Activated CD4-positive, alpha-beta T cell treated with anti-CD3 and anti-CD28 coated beads, Interleukin-2, Interleukin-6, amounts not matched to agents 100 ng/mL and 50 ng/mL, durations not matched to agents 16 hours and 8 hours (primary cell): ENCODE data around the gene PCCB.
A peak's percentile ranks its signal among the peaks of the same experiment; 100 is the strongest.
"Not testable (repeated sequence)": the region's sequence is repeated elsewhere in the genome, so short reads cannot be mapped to it uniquely, and the experiment has no call there.

Experiments
- DNase-seq: peaks from one replicate; pipeline ENCODE4 v3.0.0-alpha.2; 2020

PCCB gene

GRCh38 chr3:136330900-136331299, 80.8 kb downstream of the PCCB start:
- DNase-seq: no peak

- no peak for DNase-seq
These were observed 82.2 kb downstream of the PCCB start for GRCh38 chr3:136332302-136332701.

DNA sequence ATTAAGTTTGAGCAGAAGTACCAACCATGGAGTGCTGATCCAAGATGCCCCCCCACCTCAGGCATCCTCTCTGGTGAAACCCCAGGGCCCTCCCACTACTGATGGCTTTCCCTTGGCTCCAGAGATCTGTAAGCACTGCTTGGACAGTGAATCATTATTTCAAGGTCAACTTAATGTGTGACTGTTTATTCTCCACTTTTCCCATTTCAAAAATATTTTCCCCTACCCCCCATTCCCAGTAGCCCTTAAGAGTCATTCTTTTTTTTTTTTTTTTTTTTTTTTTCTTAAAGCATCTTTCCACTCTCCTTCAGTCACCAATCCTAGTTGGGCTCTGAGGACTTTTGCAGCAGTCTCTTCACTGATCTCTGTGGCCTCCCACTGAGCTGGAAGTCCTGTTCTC, 82.6 kb downstream of the PCCB start:
- no peak for DNase-seq

DNA sequence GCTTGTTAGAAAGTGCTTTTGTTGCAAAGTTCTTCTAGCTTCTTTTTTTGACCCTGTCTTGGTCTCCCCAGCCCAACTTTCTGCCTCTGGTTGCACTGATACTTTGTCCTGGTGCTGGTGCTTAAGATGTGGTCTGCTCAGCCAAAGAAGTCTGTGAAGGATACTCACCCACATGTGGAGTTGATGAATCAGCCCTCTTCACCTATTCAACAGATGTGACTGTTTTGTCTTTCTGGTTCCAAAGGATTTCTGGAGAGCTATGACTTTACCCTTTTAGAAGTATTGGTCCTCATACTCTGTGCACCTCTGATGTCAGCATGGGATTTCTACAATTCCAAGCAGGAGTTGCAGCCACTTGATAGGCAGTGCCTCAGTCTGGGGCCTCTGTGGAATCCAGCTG, 84.1 kb downstream of the PCCB start:
- no peak for DNase-seq

DNA sequence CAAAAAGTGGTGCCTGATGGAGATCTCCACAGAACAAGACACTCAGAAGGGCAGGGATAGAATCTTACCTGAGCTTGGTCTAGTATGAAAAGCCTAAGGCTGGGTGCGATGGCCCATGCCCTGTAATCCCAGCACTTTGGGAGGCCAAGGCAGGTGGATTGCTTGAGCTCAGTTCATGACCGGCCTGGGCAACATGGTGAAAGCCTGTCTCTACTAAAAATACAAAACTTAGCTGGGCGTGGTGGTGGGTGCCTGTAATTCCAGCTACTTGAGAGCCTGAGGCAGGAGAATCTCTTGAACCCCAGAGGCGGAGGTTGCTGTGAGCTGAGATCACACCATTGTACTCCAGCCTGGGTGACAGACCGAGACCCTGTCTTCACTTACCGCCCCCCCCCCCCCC, 84.6 kb downstream of the PCCB start:
- not testable (repeated sequence) for DNase-seq

- no peak for DNase-seq
These were observed 86.4 kb downstream of the PCCB start for GRCh38 chr3:136336329-136337100.

- DNase-seq: no peak
These were observed 93.3 kb downstream of the PCCB start for GRCh38 chr3:136343446-136343845.

DNA sequence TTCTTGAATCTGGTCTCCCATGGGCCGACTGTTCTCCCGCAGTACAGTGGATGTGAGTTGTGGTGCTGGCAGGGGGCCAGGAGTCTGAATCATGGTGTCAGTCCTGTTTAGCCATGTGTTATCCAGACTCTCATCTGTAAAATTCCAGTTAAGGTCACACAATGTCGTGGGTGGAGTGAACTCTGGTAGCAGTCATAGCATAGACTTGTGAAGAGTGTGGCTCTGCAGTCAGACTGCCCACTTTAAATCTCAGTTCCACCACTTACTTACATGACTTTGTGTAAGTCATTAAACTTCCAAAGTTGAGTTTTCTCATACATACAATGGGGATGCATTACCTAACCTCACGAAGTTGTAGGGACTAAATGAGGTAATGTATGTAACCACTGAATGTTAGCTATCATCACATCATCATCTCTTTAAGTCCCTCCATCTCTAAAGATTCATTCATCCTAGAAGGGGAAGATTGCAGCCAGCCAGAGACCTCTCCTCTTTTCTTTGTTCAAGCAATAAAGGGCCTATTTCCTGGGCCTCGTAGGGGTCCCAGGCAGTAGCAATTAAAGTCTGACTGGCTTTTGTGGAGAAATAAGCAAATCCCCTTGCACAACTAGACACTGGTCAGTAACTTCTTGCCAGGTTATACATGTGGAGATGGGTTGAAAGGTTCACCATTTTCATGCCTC, 93.9 kb downstream of the PCCB start:
- no peak for DNase-seq

GRCh38 chr3:136346486-136346885, 96.3 kb downstream of the PCCB start:
- no peak for DNase-seq

DNA sequence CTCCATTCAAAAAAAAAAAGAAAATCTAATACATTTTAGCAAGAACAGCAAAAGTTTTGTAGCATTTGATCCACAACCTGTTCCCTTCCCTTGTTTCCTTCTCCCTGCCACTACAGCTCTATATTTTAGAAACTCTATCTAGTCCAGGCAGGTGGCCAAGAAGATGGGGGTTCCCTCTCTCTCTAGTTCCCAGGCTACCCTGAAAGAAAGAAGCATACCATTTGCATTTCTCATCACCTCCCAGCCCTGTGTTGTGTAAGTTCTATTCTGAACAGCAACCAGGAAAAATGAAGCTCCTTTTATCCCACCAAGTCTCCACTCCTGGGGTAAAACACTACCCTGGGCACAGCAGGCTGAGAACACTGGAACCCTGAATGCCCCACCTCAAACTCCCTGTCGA, 100.0 kb downstream of the PCCB start:
- DNase-seq: no peak

- DNase-seq: no peak
These were observed 100.4 kb downstream of the PCCB start for GRCh38 chr3:136350557-136350956.

GRCh38 chr3:136351351-136351750, 101.2 kb downstream of the PCCB start:
- no peak for DNase-seq

DNA sequence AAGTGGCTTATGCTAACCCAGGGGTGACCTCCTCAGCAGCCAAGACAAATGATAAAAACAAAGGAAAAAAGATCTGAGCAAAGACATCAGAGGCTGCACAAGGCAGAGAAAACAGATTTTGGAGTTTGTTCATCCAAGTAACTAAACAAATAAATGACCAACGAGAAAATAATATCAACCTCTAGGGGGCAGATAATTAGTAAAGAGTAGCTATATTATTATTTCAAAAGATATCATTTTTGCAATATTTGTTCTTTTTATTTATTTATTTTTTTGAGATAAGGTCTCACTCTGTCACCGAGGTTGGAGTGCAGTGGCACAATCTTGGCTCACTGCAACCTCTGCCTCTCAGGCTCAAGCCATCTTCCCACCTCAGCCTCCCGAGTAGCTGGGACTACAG, 101.8 kb downstream of the PCCB start:
- DNase-seq: no peak

DNA sequence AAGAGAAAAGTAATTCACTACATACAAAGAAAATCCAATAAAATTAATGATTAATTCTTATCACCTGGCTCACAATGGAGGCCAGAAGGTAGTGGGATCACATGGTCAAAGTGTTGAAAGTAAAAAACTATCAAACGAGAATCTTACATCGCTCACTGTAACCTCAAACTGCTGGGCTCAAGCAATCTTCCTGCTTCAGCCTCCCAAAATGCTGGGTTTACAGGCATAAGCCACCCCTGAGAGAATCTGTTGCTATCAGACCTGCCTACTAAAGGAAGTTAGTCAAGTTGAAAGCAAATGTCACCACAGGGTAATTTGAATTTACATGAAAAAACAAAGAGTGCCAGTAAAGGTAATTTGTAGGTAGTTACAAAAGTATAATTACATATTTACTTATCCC, 103.3 kb downstream of the PCCB start:
- peak; percentile 68 for DNase-seq

- no peak for DNase-seq
These were observed 116.1 kb downstream of the PCCB start for GRCh38 chr3:136366289-136366688.

GRCh38 chr3:136375800-136376199, 125.7 kb downstream of the PCCB start:
- not testable (repeated sequence) for DNase-seq

GRCh38 chr3:136377508-136377907, 127.4 kb downstream of the PCCB start:
- DNase-seq: no peak

GRCh38 chr3:136378011-136378410, 127.9 kb downstream of the PCCB start:
- no peak for DNase-seq
